ENCODE results near the gene MIB2.
"Not testable (repeated sequence)": the region's sequence is repeated elsewhere in the genome, so short reads cannot be mapped to it uniquely, and the experiment has no call there.

MIB2 gene

GRCh38 chr1:1662830-1663560 lies 47.7 kb downstream of the MIB2 start:
- not testable (repeated sequence) for DNase-seq

- not testable (repeated sequence) for DNase-seq
These were observed 49.0 kb downstream of the MIB2 start for GRCh38 chr1:1664318-1664717.

GRCh38 chr1:1664941-1665814 lies 49.9 kb downstream of the MIB2 start:
- no peak for DNase-seq

- DNase-seq: peak; percentile 51
These were observed 50.5 kb downstream of the MIB2 start for GRCh38 chr1:1665815-1666251.

- no peak for DNase-seq
These were observed 51.2 kb downstream of the MIB2 start for GRCh38 chr1:1666526-1666925.

- no peak for DNase-seq
These were observed 54.5 kb downstream of the MIB2 start for GRCh38 chr1:1669468-1670440.

GRCh38 chr1:1670866-1671265 lies 55.6 kb downstream of the MIB2 start:
- DNase-seq: no peak

GRCh38 chr1:1671365-1672119 lies 56.2 kb downstream of the MIB2 start:
- no peak for DNase-seq

GRCh38 chr1:1672181-1672965 lies 57.1 kb downstream of the MIB2 start:
- DNase-seq: no peak

GRCh38 chr1:1674806-1675205 lies 59.5 kb downstream of the MIB2 start:
- DNase-seq: not testable (repeated sequence)

- not testable (repeated sequence) for DNase-seq
These were observed 59.9 kb downstream of the MIB2 start for GRCh38 chr1:1675218-1675617.

GRCh38 chr1:1676087-1676486 lies 60.8 kb downstream of the MIB2 start:
- not testable (repeated sequence) for DNase-seq

- DNase-seq: peak; percentile 61
These were observed 62.6 kb downstream of the MIB2 start for GRCh38 chr1:1677718-1678580.

GRCh38 chr1:1678581-1679380 lies 63.5 kb downstream of the MIB2 start:
- no peak for DNase-seq

All from activated naive CD4-positive, alpha-beta T cell treated with anti-CD3 and anti-CD28 coated beads, Interleukin-2, amount 50 U/mL, for 16 hours (primary cell).